GM15510 (cell line): Measurements from ENCODE around the gene POLE2.

ENCODE experiments used
- POLR2A ChIP-seq: IDR thresholded peaks from 3 replicates; pipeline ENCODE4 v1.6.1; 2011; ENCODE audit warnings: borderline replicate concordance; ENCODE audit not compliant: insufficient read length; ENCODE audit errors: extremely low read depth

POLE2 gene

GRCh38 chr14:49687942-49688700 is at the start of gene POLE2:
POLE2 (minus strand) TSS chr14:49688214; CDS start chr14:49688203, 11 bp downstream.
- TF ChIP-seq POLR2A = peak; percentile 79

- TF ChIP-seq POLR2A = no peak
Observed at GRCh38 chr14:49733836-49734235, 45.8 kb upstream of the POLE2 start.

GRCh38 chr14:49732896-49733295 is 44.9 kb upstream of the POLE2 start:
- no peak for TF ChIP-seq POLR2A

- no peak for TF ChIP-seq POLR2A
Observed at GRCh38 chr14:49727171-49727570, 39.2 kb upstream of the POLE2 start.

GRCh38 chr14:49720744-49721143 is 32.7 kb upstream of the POLE2 start:
- no peak for TF ChIP-seq POLR2A

GRCh38 chr14:49703965-49704364 is 16.0 kb upstream of the POLE2 start:
- TF ChIP-seq POLR2A = no peak

- TF ChIP-seq POLR2A = no peak
Observed at GRCh38 chr14:49702725-49703124, 14.7 kb upstream of the POLE2 start.

- peak; percentile 69 for TF ChIP-seq POLR2A
Observed at GRCh38 chr14:49692811-49693734, 5.1 kb upstream of the POLE2 start, which contains the start of gene KLHDC1. KLHDC1 (plus strand) TSS chr14:49693120; CDS start chr14:49693195, 75 bp downstream.

GRCh38 chr14:49692193-49692757 is 4.3 kb upstream of the POLE2 start:
- no peak for TF ChIP-seq POLR2A

GRCh38 chr14:49691031-49691430 is 3.0 kb upstream of the POLE2 start:
- no peak for TF ChIP-seq POLR2A

GRCh38 chr14:49688701-49689030 is 652 bp upstream of the POLE2 start:
- TF ChIP-seq POLR2A = no peak

GRCh38 chr14:49686425-49686824 is 1.6 kb downstream of the POLE2 start:
- no peak for TF ChIP-seq POLR2A

- TF ChIP-seq POLR2A = no peak
Observed at GRCh38 chr14:49679271-49679670, 8.7 kb downstream of the POLE2 start.

GRCh38 chr14:49677643-49678042 is 10.4 kb downstream of the POLE2 start:
- no peak for TF ChIP-seq POLR2A

GRCh38 chr14:49673586-49673985 is 14.4 kb downstream of the POLE2 start:
- no peak for TF ChIP-seq POLR2A
